Panc1 (cell line): ENCODE results near the gene MTFR1L. TPM values are rescaled to one million over a fixed set of nuclear protein-coding genes. Genes with fewer than 3 reads are reported as not detected.

Experiments used
- ATAC-seq: fragments of 200-7000 bp; cut with Tn5 transposase; 2 replicates; pipeline ENCODE4 v1.9.1; 2020; ENCODE audit warnings: mild to moderate bottlenecking, moderate library complexity
- BruUV-seq: library from RNA; stranded (reverse); fragments of 400-500 nt; replicated peaks from 2 replicates; lab custom pipeline; 2021; lab: Mats Ljungman, UMichigan
- CTCF ChIA-PET: fragments of 300-600 bp; sonication (Branson Sonifier 250); formaldehyde crosslinking; loops from one replicate; lab custom pipeline; 2022; ENCODE audit warnings: antibody characterized with exemption; lab: Charles Lee
- POLR2A ChIA-PET: fragments of 300-600 bp; sonication (Branson Sonifier 250); formaldehyde crosslinking; loops from one replicate; lab custom pipeline; 2022; ENCODE audit warnings: antibody characterized with exemption; lab: Charles Lee
- DNase-seq: peaks from one replicate; pipeline ENCODE4 v3.0.0-alpha.2; 2010; ENCODE audit warnings: low read depth, low spot score
- H3K27ac ChIP-seq: 2 replicates; pipeline ENCODE4 v1.5.1; 2011; ENCODE audit warnings: mild to moderate bottlenecking, low read length, inconsistent platforms
- H3K27me3 ChIP-seq: fragments of 200-500 bp; sonication (Bioruptor generic); 2 replicates; pipeline ENCODE4 v1.6.0; 2014; ENCODE audit warnings: low read length, inconsistent platforms; ENCODE audit not compliant: control insufficient read depth, insufficient read depth
- H3K36me3 ChIP-seq: fragments of 200-500 bp; sonication (Bioruptor generic); 2 replicates; pipeline ENCODE4 v1.5.1; 2014; ENCODE audit warnings: inconsistent platforms, mild to moderate bottlenecking, low read length, moderate library complexity; ENCODE audit not compliant: control insufficient read depth, insufficient read depth
- H3K4me1 ChIP-seq: 2 replicates; pipeline ENCODE4 v1.5.1; 2011; ENCODE audit warnings: inconsistent platforms, mild to moderate bottlenecking, low read length, moderate library complexity; ENCODE audit not compliant: control insufficient read depth, insufficient read depth
- H3K4me3 ChIP-seq, 2 experiments: 2 replicates each; pipeline ENCODE4 v1.5.1; 2011 to 2012; ENCODE audit warnings: low read depth in 2 of 2, low read length in 2 of 2, mild to moderate bottlenecking in 2 of 2, inconsistent platforms in 1 of 2, moderate library complexity in 1 of 2
- H3K9me3 ChIP-seq: fragments of 200-500 bp; sonication (Bioruptor generic); 2 replicates; pipeline ENCODE4 v1.5.1; 2014; ENCODE audit warnings: low read depth, mild to moderate bottlenecking, inconsistent platforms, low read length, moderate library complexity; ENCODE audit not compliant: control insufficient read depth, insufficient read depth
- CTCF ChIP-seq: fragments of 450-650 bp; IDR thresholded peaks from 2 replicates; pipeline ENCODE4 v1.5.1; 2017; ENCODE audit warnings: mild to moderate bottlenecking
- POLR2AphosphoS5 ChIP-seq: IDR thresholded peaks from 2 replicates; pipeline ENCODE4 v1.6.1; 2012; ENCODE audit warnings: mild to moderate bottlenecking, low read depth, low read length, moderate library complexity
- REST ChIP-seq, 2 experiments: IDR thresholded peaks; 2 replicates each; pipeline ENCODE4 v1.6.1; 2011 to 2012; ENCODE audit warnings: low read depth in 2 of 2, control low read depth in 1 of 2, low read length in 1 of 2, mild to moderate bottlenecking in 1 of 2, moderate library complexity in 1 of 2; ENCODE audit not compliant: insufficient read depth in 1 of 2
- SIN3A ChIP-seq: IDR thresholded peaks from 2 replicates; pipeline ENCODE4 v1.6.1; 2012; ENCODE audit warnings: low read depth, mild to moderate bottlenecking, low read length, moderate library complexity, borderline replicate concordance; ENCODE audit not compliant: insufficient read depth
- TCF7L2 ChIP-seq: IDR thresholded peaks from 2 replicates; pipeline ENCODE4 v1.6.1; 2011; ENCODE audit warnings: mild to moderate bottlenecking, low read depth, low read length, inconsistent platforms
- in situ Hi-C: cut with HindIII; loops from 2 replicates; pipeline ENCODE4 v1.10.0; 2016; ENCODE audit warnings: low sequenced_read_pairs, low pct_unique_long_range_greater_than_20kb
- intact Hi-C: fragments of 100-400 bp; cut with micrococcal nuclease; formaldehyde crosslinking; loops from one replicate; pipeline ENCODE4 v1.10.0; 2022; ENCODE audit not compliant: unreplicated experiment
- total RNA-seq: library from RNA; stranded (reverse); gene quantifications from one replicate; pipeline ENCODE4 v1.2.1, GENCODE V29; 2021; ENCODE audit not compliant: unreplicated experiment

The MTFR1L gene
- total RNA-seq, 1 experiment from 2014 or later: 68.5 TPM

GRCh38 chr1:25874635-25875153 lies 54.9 kb downstream of the MTFR1L start:
- intact Hi-C loops (no loop called here), in situ Hi-C loops (no loop called here)
- peak; percentile 40 for ATAC-seq
- Histone ChIP-seq H3K4me3 (peak overlapping the region; percentile 57 to 73), H3K27me3 (no peaks in the 10 kb centered on the region), H3K9me3 (no peaks in the 10 kb centered on the region), H3K27ac (peak overlapping the region; percentile 83), H3K36me3 (no peaks in the 10 kb centered on the region; the same call in 1 of the 2 replicates), H3K4me1 (peaks cover 47% of the 10 kb centered on the region)
- ChIA-PET CTCF (interaction anchor here (0.6 kb wide), 1 partner anchor 155 kb away, joined by 5 read pairs; no protein-coding TSS in a partner anchor), POLR2A (interaction anchor here (0.6 kb wide), 1 partner anchor 250 kb away, joined by 11 read pairs; no protein-coding TSS in a partner anchor)
- DNase-seq: no peak
- TF ChIP-seq REST (IDR thresholded peaks at IDR 0.05; ENCODE audit: insufficient read depth in 1 of 2, low read depth in 2 of 2, low read length in 1 of 2) (no peak), TCF7L2 (no peak)
- BruUV-seq: no TSS peak

GRCh38 chr1:25875154-25875855 lies 55.6 kb downstream of the MTFR1L start, which contains the start of gene PAQR7:
Gene PAQR7 (minus strand): TSS chr1:25875708. CDS start chr1:25863839, 11,869 bp downstream.
- intact Hi-C loops (no loop called here), in situ Hi-C loops (no loop called here)
- CTCF ChIA-PET: interaction anchor here (0.6 kb wide), 1 partner anchor 155 kb away, joined by 5 read pairs; no protein-coding TSS in a partner anchor
- ATAC-seq: peak; percentile 90
- Histone ChIP-seq H3K27ac (peak within 1 kb of the TSS; percentile 83), H3K9me3 (no peaks in the 10 kb centered on the region), H3K4me1 (peaks cover 48% of the 10 kb centered on the region), H3K4me3 (peak within 1 kb of the TSS; percentile 57 to 73), H3K36me3 (no peaks in the 10 kb centered on the region; the same call in 1 of the 2 replicates), H3K27me3 (no peaks in the 10 kb centered on the region)
- no peak for DNase-seq
- POLR2A ChIA-PET: interaction anchor here (0.6 kb wide), 1 partner anchor 302 kb away, joined by 4 read pairs; the partner anchor contains the start of gene CNKSR1
- TF ChIP-seq POLR2AphosphoS5 (peak; percentile 38; the same call in 1 of the 2 replicates), TCF7L2 (peak; percentile 90), SIN3A (no peak)
- no TSS peak for BruUV-seq

GRCh38 chr1:25875856-25876692 lies 56.3 kb downstream of the MTFR1L start:
- in situ Hi-C loops: no loop called here
- intact Hi-C loops: no loop called here
- BruUV-seq: no TSS peak
- H3K4me1 ChIP-seq: peaks cover 45% of the 10 kb centered on the region
- DNase-seq (no peak), ATAC-seq (peak; percentile 77)
- ChIA-PET POLR2A (no interaction called here), CTCF (interaction anchor here (0.6 kb wide), 1 partner anchor 122 kb away, joined by 8 read pairs; the partner anchor contains the start of gene PAFAH2)
- peak overlapping the region; percentile 82 for H3K27ac ChIP-seq
- no peaks in the 10 kb centered on the region for H3K9me3 ChIP-seq
- H3K36me3 ChIP-seq: no peaks in the 10 kb centered on the region; the same call in 1 of the 2 replicates
- H3K4me3 ChIP-seq: peak overlapping the region; percentile 57 to 73
- TF ChIP-seq POLR2AphosphoS5 (peak; percentile 13; the same call in 1 of the 2 replicates), CTCF (no peak), TCF7L2 (no peak)
- H3K27me3 ChIP-seq: no peaks in the 10 kb centered on the region
